GM23338 (cell line): Measurements from ENCODE around the gene NRF1. TPM values are rescaled to one million over a fixed set of nuclear protein-coding genes. Genes with fewer than 3 reads are reported as not detected.

Source experiments
- ATAC-seq: fragments of 200-7000 bp; cut with Tn5 transposase; 3 replicates; pipeline ENCODE4 v1.9.1; 2020
- DNase-seq: peaks from one replicate; pipeline ENCODE4 v3.0.0-alpha.2; 2015; ENCODE audit warnings: low spot score
- H2AFZ ChIP-seq: fragments of 200-600 bp; sonication (generic); 2 replicates; pipeline ENCODE4 v1.8.0; 2016; ENCODE audit warnings: antibody characterized with exemption, mild to moderate bottlenecking, moderate library complexity
- H3F3A ChIP-seq: fragments of 200-600 bp; sonication (generic); replicated peaks from 2 replicates; pipeline ENCODE4 v1.8.0; 2017; ENCODE audit warnings: antibody characterized with exemption, mixed run types, low read depth
- H3K27ac ChIP-seq: fragments of 200-600 bp; sonication (generic); 2 replicates; pipeline ENCODE4 v1.6.1; 2016; ENCODE audit warnings: low read depth
- H3K27me3 ChIP-seq: fragments of 200-600 bp; sonication (generic); 2 replicates; pipeline ENCODE4 v1.8.0; 2016; ENCODE audit warnings: mild to moderate bottlenecking, mixed run types, moderate library complexity; ENCODE audit not compliant: insufficient read depth
- H3K36me3 ChIP-seq: fragments of 200-600 bp; sonication (generic); 2 replicates; pipeline ENCODE4 v1.8.0; 2016; ENCODE audit warnings: mild to moderate bottlenecking; ENCODE audit not compliant: insufficient read depth
- H3K4me1 ChIP-seq: fragments of 200-600 bp; sonication (generic); 2 replicates; pipeline ENCODE4 v1.8.0; 2016; ENCODE audit warnings: mild to moderate bottlenecking, moderate library complexity; ENCODE audit not compliant: insufficient read depth
- H3K4me2 ChIP-seq: fragments of 200-600 bp; sonication (generic); 2 replicates; pipeline ENCODE4 v1.7.1; 2017; ENCODE audit warnings: mixed run types
- H3K4me3 ChIP-seq: fragments of 200-600 bp; sonication (generic); 2 replicates; pipeline ENCODE4 v1.6.1; 2016; ENCODE audit warnings: mixed run types
- H3K79me2 ChIP-seq: fragments of 200-600 bp; sonication (generic); replicated peaks from 2 replicates; pipeline ENCODE4 v1.8.0; 2017; ENCODE audit warnings: mild to moderate bottlenecking; ENCODE audit not compliant: insufficient read depth
- H3K9me2 ChIP-seq: fragments of 200-600 bp; sonication (generic); 2 replicates; pipeline ENCODE4 v1.8.0; 2017; ENCODE audit not compliant: insufficient read depth
- H4K20me1 ChIP-seq: fragments of 200-600 bp; sonication (generic); replicated peaks from 2 replicates; pipeline ENCODE4 v1.8.0; 2017; ENCODE audit warnings: mild to moderate bottlenecking; ENCODE audit not compliant: insufficient read depth
- H3K27ac Mint-ChIP-seq: 2 replicates; pipeline ENCODE4 v1.8.0; 2020; ENCODE audit warnings: inconsistent platforms, mild to moderate bottlenecking, moderate library complexity, mixed read lengths
- H3K27me3 Mint-ChIP-seq: 3 replicates; pipeline ENCODE4 v1.8.0; 2022; ENCODE audit warnings: low read depth, mild to moderate bottlenecking, moderate library complexity, mixed read lengths, inconsistent platforms; ENCODE audit not compliant: insufficient read depth, poor library complexity
- H3K36me3 Mint-ChIP-seq: 3 replicates; pipeline ENCODE4 v1.8.0; 2021; ENCODE audit warnings: low read depth, mild to moderate bottlenecking, inconsistent platforms, moderate library complexity, mixed read lengths
- H3K4me1 Mint-ChIP-seq: 3 replicates; pipeline ENCODE4 v1.8.0; 2020; ENCODE audit warnings: mild to moderate bottlenecking, inconsistent platforms, mixed read lengths
- H3K4me3 Mint-ChIP-seq: 3 replicates; pipeline ENCODE4 v1.8.0; 2021; ENCODE audit warnings: moderate library complexity, mild to moderate bottlenecking, inconsistent platforms, mixed read lengths
- H3K9me3 Mint-ChIP-seq: 3 replicates; pipeline ENCODE4 v1.8.0; 2020; ENCODE audit warnings: moderate library complexity, mild to moderate bottlenecking, inconsistent platforms, mixed read lengths
- CREB1 ChIP-seq: fragments of 250-450 bp; sonication (Bioruptor Pico); IDR thresholded peaks from 2 replicates; pipeline ENCODE4 v1.5.0; 2020; ENCODE audit warnings: low read depth, mild to moderate bottlenecking, moderate library complexity
- EZH2phosphoT487 ChIP-seq: fragments of 200-600 bp; sonication (generic); IDR thresholded peaks from one replicate; pipeline ENCODE4 v1.8.1; 2018; ENCODE audit warnings: antibody characterized with exemption; ENCODE audit not compliant: unreplicated experiment
- JUNB ChIP-seq: IDR thresholded peaks from one replicate; pipeline ENCODE4 v1.6.1; 2016; ENCODE audit warnings: antibody characterized with exemption; ENCODE audit not compliant: unreplicated experiment
- NANOG ChIP-seq: IDR thresholded peaks from 2 replicates; pipeline ENCODE4 v1.6.1; 2016; ENCODE audit warnings: antibody characterized with exemption, borderline replicate concordance
- POLR2AphosphoS5 ChIP-seq: IDR thresholded peaks from 2 replicates; pipeline ENCODE4 v1.6.1; 2016; ENCODE audit warnings: antibody characterized with exemption, low read depth
- ZNF114 ChIP-seq: fragments of 250-450 bp; sonication (Bioruptor Pico); IDR thresholded peaks from 2 replicates; pipeline ENCODE4 v1.5.0; 2020; ENCODE audit warnings: mild to moderate bottlenecking, moderate library complexity
- ZNF331 ChIP-seq: fragments of 250-450 bp; sonication (Bioruptor Pico); IDR thresholded peaks from 2 replicates; pipeline ENCODE4 v1.5.0; 2020; ENCODE audit warnings: low read depth, mild to moderate bottlenecking, moderate library complexity
- polyA plus RNA-seq: library from polyadenylated mRNA; unstranded; fragments of >200 nt; fragmentation: Nextera tagmentation; extraction: Ambion mirVana; gene quantifications from 2 replicates; pipeline ENCODE4 v1.2.1, GENCODE V29; 2016
- total RNA-seq: library from RNA; depleted of rRNA; stranded (reverse); fragments of >200 nt; shearing (Covaris generic); gene quantifications from 2 replicates; pipeline ENCODE4 v1.2.3, GENCODE V29; 2014
- TF ChIP-seq, protein P1 (sequence below): fragments of 250-450 bp; sonication (Bioruptor Pico); IDR thresholded peaks from 2 replicates; pipeline ENCODE4 v1.5.0; 2020; ENCODE audit warnings: mild to moderate bottlenecking, moderate library complexity
- TF ChIP-seq, protein P2 (sequence below): IDR thresholded peaks from 2 replicates; pipeline ENCODE4 v1.6.1; 2016; ENCODE audit warnings: antibody characterized with exemption

The NRF1 gene
- total and polyA plus RNA-seq, 2 experiments from 2014 or later = 5.3 to 24.6 TPM

DNA sequence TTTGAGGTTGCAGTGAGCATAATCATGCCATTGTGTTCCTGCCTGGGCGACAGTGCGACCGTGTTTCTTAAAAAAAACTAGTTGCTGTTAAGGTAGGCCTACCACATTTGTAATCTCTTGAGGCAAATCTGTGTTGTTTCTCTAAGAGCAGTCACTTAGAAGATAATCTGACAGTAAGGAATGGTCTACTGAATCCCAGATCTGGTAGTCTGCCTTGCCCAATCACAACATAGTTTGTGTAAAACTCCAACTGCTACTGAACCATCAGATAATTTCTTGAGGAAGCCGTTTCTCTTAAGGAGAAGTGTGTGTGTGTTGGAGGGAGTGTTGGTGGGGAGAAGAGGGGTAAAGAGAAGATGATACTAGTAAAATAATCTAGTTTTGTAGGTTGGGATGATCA, 5.0 kb downstream of the NRF1 start (continued):
- TF ChIP-seq, protein P1, sequence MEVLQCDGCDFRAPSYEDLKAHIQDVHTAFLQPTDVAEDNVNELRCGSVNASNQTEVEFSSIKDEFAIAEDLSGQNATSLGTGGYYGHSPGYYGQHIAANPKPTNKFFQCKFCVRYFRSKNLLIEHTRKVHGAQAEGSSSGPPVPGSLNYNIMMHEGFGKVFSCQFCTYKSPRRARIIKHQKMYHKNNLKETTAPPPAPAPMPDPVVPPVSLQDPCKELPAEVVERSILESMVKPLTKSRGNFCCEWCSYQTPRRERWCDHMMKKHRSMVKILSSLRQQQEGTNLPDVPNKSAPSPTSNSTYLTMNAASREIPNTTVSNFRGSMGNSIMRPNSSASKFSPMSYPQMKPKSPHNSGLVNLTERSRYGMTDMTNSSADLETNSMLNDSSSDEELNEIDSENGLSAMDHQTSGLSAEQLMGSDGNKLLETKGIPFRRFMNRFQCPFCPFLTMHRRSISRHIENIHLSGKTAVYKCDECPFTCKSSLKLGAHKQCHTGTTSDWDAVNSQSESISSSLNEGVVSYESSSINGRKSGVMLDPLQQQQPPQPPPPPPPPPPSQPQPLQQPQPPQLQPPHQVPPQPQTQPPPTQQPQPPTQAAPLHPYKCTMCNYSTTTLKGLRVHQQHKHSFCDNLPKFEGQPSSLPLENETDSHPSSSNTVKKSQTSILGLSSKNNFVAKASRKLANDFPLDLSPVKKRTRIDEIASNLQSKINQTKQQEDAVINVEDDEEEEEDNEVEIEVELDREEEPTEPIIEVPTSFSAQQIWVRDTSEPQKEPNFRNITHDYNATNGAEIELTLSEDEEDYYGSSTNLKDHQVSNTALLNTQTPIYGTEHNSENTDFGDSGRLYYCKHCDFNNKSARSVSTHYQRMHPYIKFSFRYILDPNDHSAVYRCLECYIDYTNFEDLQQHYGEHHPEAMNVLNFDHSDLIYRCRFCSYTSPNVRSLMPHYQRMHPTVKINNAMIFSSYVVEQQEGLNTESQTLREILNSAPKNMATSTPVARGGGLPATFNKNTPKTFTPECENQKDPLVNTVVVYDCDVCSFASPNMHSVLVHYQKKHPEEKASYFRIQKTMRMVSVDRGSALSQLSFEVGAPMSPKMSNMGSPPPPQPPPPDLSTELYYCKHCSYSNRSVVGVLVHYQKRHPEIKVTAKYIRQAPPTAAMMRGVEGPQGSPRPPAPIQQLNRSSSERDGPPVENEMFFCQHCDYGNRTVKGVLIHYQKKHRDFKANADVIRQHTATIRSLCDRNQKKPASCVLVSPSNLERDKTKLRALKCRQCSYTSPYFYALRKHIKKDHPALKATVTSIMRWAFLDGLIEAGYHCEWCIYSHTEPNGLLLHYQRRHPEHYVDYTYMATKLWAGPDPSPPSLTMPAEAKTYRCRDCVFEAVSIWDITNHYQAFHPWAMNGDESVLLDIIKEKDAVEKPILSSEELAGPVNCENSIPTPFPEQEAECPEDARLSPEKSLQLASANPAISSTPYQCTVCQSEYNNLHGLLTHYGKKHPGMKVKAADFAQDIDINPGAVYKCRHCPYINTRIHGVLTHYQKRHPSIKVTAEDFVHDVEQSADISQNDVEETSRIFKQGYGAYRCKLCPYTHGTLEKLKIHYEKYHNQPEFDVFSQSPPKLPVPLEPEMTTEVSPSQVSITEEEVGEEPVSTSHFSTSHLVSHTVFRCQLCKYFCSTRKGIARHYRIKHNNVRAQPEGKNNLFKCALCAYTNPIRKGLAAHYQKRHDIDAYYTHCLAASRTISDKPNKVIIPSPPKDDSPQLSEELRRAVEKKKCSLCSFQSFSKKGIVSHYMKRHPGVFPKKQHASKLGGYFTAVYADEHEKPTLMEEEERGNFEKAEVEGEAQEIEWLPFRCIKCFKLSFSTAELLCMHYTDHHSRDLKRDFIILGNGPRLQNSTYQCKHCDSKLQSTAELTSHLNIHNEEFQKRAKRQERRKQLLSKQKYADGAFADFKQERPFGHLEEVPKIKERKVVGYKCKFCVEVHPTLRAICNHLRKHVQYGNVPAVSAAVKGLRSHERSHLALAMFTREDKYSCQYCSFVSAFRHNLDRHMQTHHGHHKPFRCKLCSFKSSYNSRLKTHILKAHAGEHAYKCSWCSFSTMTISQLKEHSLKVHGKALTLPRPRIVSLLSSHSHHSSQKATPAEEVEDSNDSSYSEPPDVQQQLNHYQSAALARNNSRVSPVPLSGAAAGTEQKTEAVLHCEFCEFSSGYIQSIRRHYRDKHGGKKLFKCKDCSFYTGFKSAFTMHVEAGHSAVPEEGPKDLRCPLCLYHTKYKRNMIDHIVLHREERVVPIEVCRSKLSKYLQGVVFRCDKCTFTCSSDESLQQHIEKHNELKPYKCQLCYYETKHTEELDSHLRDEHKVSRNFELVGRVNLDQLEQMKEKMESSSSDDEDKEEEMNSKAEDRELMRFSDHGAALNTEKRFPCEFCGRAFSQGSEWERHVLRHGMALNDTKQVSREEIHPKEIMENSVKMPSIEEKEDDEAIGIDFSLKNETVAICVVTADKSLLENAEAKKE = no peak
- no peak for TF ChIP-seq ZNF114 (CRISPR knock-in tag)
- no peak for TF ChIP-seq CREB1 (CRISPR knock-in tag)
- no peak for TF ChIP-seq EZH2phosphoT487
- no peak for TF ChIP-seq ZNF331 (CRISPR knock-in tag)

- no peaks in the 10 kb centered on the region for H3K27me3 ChIP-seq
- Mint-ChIP-seq H3K4me1 (peaks cover 37% of the 10 kb centered on the region), H3K36me3 (no peaks in the 10 kb centered on the region; the same call in 2 of the 3 replicates), H3K9me3 (no peaks in the 10 kb centered on the region), H3K27me3 (peaks cover 7% of the 10 kb centered on the region), H3K27ac (no peak overlapping the region), H3K4me3 (no peak overlapping the region)
- peaks cover 97% of the 10 kb centered on the region for H3K79me2 ChIP-seq
- peaks cover 39% of the 10 kb centered on the region for H3K4me1 ChIP-seq
- H3K27ac ChIP-seq = peak overlapping the region; percentile 28; the same call in 1 of the 2 replicates
- peaks cover 77% of the 10 kb centered on the region for H4K20me1 ChIP-seq
- no peak overlapping the region for H3K4me3 ChIP-seq
- H3F3A ChIP-seq = no peaks in the 10 kb centered on the region
- H2AFZ ChIP-seq = no peak overlapping the region
- no peak for ATAC-seq
- DNase-seq = no peak
- no peaks in the 10 kb centered on the region for H3K9me2 ChIP-seq
- no peaks in the 10 kb centered on the region for H3K36me3 ChIP-seq
- 0 out of 2 replicates have a peak overlapping the region, but pooled peaks have one; percentile 15 for H3K4me2 ChIP-seq
- TF ChIP-seq, protein P1 = no peak
- TF ChIP-seq POLR2AphosphoS5 (no peak), EZH2phosphoT487 (no peak), CREB1 (CRISPR knock-in tag) (no peak), JUNB (no peak), NANOG (no peak), ZNF331 (CRISPR knock-in tag) (no peak)
- TF ChIP-seq, protein P2, sequence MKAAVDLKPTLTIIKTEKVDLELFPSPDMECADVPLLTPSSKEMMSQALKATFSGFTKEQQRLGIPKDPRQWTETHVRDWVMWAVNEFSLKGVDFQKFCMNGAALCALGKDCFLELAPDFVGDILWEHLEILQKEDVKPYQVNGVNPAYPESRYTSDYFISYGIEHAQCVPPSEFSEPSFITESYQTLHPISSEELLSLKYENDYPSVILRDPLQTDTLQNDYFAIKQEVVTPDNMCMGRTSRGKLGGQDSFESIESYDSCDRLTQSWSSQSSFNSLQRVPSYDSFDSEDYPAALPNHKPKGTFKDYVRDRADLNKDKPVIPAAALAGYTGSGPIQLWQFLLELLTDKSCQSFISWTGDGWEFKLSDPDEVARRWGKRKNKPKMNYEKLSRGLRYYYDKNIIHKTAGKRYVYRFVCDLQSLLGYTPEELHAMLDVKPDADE = no peak
These were observed 5.7 kb downstream of the NRF1 start for GRCh38 chr7:129617178-129617577.
